GM21381 (cell line): ENCODE results near the gene ANKRD7.
A peak's percentile ranks its signal among the peaks of the same experiment; 100 is the strongest.

Source experiments
- ATAC-seq: cut with Tn5 transposase; IDR thresholded peaks from one replicate; pipeline ENCODE4 v1.9.1; 2021; ENCODE audit warnings: mild to moderate bottlenecking, moderate library complexity; ENCODE audit not compliant: unreplicated experiment

ANKRD7 gene, protein sequence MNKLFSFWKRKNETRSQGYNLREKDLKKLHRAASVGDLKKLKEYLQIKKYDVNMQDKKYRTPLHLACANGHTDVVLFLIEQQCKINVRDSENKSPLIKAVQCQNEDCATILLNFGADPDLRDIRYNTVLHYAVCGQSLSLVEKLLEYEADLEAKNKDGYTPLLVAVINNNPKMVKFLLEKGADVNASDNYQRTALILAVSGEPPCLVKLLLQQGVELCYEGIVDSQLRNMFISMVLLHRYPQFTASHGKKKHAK

DNA sequence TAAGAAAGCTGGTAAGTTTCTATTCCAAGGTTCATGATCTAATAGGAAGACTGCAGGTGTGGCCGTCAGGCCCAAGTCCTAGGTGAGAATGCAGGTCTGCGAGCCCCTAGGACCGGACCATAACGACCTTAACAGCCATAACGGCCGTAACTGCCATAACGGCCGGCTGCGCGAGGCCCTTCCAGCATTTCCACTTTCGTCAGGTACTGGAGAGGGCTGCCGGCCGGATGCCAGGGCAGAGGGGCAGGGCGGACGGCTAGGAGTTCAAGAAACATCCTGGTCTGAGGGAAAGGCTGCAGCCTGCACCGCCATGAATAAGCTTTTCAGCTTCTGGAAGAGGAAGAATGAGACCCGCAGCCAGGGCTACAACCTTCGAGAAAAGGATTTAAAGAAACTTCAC, at the start of gene ANKRD7:
ANKRD7 (plus strand) TSS at position 184 of the 400 bp plus-strand sequence; CDS start at position 311, 127 bp downstream.
- ATAC-seq, result no peak

DNA sequence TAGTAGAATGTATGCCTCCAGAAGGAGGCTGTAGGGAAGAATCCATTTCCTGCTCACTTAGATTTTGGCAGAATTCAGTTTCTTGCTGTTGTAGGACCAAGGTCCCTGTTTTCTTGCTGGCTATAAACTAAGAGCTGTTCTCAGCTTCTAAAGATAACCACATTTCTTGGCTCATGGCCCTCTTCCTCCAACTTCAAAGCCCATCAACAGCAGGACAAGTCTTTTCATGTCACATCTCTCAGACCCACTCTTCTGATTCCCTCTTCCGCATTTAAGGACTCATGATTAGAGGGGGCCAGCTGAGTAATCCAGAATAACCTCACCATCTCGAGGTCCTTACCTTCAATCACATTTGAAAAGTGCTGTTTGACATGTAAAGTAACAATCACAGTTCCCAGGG, 48.8 kb upstream of the ANKRD7 start:
- ATAC-seq, result no peak

DNA sequence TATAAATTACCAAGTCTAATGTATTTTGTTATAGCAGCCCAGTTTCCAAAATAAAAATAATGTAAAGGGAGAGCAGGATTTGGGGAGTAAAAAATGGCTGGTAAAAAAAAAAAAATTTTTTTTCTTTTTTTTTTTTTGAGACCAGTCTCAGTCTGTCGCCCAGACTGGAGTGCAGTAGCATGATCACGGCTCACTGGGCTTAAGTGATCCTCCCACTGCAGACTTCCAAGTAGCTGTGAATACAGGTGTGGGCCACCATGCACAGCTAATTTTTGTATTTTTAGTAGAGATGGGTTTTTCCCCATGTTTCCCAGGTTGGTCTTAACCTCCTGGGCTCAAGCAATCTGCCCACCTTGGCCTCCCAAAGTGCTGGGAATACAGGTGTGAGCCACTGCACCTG, 45.3 kb upstream of the ANKRD7 start:
- ATAC-seq, result no peak

DNA sequence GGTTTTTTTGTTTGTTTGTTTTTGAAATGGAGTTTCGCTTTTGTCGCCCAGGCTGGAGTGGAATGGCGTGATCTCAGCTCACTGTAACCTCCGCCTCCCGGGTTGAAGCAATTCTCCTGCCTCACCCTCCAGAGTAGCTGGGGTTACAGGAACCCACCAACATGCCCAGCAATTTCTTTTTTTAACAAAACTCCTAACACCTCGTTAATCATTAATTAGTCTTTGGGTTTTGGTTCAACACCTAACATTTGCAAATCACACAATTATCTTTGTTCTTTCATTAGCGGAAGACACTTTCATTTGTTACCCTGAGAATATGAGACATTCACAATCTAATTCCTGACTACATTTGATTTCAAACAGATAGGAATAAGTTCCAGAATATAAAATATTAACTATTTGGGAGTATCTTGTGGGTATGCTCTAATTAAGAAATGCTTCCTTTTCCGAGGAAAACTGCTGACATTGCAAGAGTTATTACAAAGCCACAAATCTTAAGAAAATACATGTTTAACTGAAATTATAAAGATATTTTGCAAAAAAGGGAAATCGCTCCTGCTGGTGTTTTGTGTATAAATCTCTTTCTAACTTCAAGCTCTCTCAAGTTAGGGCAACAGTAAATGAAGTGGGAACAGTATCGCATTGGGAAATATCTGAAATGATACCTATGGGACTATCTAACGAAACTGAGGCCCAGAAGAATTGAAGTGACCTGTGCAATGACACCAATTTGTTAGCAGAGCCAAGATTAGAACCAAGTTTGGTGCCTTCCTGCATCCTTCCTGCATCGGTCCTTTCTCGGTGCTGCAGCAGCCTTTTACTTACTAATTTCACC, 41.7 kb upstream of the ANKRD7 start:
- no peak for ATAC-seq

DNA sequence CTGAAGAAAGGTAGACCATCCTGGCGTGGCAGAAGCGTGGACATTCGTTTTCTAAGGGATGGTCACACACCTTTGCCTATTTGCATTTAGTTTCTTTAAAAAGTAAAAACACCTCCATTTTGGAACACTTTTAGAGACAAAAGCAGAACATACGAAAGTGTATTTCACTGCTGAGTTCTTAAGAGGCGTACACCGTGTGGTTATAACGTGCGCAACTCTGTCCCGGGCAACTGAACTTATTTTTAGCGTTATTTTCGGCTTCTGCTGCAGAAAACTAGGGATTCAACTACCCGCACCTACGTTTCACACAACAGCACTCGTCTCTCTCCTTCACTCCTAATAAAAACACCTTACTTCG, 41.1 kb upstream of the ANKRD7 start:
- ATAC-seq, result no peak

DNA sequence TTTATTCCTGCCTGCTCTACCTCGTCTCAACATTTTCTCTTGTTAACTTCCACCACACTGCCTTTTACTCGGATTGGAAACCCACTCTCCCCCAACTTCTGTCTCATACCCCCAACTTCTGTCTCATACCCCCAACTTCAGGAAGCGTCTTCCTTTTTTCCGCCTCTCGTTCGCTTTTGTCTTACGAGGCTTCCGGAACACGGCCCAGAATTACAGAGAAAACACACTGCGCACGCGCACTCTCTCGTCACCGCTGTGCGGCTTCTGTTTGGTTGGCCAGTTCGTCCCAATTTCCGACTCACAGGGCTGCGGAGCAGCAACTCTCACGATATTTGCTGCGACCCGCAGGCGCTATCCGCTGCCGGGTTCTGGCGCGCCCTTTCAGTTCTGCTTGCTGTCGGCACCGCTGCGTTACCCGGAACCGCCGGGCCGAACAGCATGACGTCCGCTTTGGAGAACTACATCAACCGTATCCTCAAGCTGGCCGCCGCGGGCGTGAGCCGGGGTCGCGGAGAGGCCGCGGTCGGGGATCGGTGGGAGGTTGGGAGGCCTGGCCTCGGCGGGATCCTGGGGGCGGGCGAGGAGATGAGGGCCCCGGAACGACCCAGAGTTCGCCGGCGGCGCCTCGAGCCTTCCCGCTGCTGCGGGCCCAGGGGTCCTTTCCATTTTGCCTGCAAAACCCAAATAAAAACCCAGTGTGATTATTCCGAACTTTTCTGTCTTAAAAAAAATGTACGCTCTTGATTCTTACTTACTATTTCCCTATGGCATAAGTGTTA, 40.5 kb upstream of the ANKRD7 start, which contains the start of gene LSM8:
LSM8 (plus strand) TSS at position 379 of the 779 bp plus-strand sequence; CDS start at position 439, 60 bp downstream.
- peak; percentile 99 for ATAC-seq

DNA sequence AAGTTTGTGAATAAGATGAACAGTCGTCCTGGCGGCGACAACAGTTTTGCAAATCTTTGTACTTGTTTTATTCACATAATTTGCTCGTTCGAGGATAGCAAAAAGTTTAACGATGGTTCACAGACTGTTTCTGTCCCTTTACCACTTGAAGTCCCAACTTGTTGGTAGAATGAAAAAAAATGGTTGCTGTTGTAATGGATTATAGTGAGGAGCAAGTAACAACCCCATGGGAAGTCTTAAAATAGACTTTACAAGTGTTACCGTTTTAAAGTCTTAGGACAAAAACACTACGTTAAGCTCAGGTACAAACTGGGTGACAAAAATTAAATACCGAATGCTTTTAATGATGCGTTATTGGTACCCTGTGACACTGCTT, 40.0 kb upstream of the ANKRD7 start:
- no peak for ATAC-seq

DNA sequence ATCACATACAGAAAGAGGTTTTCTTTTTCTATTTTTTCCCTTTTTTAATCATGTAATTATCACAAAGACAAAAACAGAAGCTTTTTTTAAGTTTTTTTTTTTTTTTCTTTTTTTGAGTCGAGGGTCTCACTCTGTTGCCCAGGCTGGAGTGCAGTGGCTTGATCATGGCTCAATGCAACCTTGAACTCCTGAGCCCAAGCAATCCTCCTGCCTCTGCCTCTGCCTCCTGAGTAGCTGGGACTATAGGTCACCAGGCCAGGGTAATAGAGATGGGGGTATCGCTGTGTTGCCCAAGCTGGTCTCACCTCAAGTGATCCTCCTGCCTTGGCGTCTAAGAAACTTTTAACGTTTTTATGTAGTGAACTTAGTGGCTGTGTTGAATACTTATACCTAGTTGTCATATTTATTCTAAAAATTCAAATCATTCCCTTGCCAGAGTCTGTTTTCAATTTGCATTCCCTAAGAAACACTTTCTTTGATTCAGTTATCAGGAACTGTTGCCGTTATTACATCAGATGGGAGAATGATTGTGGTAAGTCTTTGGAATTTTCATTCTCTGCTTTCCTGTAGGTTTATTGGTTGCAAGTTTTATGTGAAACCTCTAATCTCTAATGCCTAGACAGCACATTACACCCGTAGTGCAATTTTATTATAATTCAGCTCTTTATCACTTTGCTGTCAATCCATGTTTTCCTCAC, 39.2 kb upstream of the ANKRD7 start:
- ATAC-seq, result no peak

DNA sequence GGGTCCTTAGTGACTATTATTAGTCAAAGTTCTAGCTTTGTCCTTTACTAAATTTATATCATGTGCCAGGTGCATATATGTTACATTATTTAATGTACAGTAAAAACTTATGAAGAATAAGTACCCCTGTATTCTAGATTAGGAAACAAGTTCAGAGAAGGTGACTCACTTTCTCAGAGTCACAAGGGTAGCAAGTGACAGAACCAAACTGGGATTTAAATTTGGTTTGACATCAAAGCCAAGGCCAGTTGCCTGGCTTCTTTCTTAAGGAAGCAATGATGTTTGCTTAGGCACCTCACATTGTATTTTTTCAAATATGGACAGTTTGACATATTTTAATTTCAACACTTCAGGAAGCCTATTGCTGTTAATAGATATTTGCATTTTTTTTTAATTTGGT, 38.0 kb upstream of the ANKRD7 start:
- no peak for ATAC-seq

DNA sequence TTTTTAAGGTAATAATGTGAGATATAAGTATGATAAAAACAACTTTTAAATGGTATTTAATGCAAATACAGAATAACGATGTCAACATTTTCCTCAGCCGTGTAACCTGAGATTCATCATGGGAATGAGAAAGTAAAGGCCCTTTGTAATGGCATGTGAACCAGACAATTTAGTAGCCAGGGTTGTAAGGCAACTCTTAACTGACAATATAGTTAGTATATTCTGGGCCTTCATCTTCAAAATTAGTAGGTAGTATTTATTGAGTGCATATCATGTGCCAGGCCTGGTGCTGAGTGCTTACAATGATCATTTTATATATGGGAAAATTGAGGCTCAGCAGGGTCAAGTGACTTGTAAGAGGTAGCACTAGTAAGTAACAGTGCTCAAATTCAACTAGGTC, 29.9 kb upstream of the ANKRD7 start:
- no peak for ATAC-seq

DNA sequence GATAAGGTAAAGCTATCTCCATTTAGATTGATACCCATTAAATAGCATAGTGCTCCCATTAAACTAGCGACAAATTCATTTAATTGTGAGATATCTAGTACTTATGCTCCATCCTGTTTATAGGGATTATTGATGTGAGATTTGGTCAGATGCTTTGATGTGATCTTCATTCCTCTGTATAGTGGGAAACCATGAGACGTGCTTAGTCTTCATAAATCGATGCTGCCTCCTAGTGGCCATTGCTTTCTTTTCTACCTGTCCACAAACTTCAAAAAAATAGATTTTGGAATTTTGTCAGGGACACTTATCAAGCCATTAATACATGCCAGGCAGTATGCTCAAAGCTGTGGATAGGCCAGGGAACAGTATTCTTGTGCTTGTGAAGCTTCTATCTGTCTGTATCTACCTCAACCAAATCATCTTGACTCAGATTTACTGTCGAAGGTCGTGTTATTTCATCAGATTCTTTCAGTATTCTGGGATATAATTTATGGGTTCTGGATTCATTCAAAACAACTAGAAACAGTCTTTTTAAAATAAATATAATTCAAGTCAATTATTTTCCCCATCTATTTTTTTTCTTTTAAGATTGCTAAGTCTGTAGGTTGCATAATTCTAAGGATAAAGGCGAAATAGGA, 28.5 kb upstream of the ANKRD7 start:
- peak; percentile 83 for ATAC-seq

DNA sequence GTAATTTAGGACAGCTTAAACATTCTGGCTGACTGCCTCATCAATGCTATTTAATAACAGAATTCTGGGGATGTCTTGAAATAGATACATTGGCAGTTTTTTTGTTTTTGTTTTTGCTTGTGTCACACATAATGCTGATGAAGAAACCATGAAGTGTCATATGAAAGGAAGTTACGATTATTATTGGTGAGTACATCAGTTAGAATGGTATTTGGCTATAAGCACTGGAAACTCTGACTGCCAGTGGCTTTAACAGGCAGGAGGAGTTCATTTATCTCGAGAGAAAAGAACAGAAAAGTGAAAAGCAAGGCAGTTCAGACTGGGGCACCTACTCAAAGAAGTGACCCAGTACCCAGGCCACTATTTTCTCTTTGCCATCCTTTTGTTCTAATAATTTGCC, 22.4 kb upstream of the ANKRD7 start:
- ATAC-seq, result no peak

DNA sequence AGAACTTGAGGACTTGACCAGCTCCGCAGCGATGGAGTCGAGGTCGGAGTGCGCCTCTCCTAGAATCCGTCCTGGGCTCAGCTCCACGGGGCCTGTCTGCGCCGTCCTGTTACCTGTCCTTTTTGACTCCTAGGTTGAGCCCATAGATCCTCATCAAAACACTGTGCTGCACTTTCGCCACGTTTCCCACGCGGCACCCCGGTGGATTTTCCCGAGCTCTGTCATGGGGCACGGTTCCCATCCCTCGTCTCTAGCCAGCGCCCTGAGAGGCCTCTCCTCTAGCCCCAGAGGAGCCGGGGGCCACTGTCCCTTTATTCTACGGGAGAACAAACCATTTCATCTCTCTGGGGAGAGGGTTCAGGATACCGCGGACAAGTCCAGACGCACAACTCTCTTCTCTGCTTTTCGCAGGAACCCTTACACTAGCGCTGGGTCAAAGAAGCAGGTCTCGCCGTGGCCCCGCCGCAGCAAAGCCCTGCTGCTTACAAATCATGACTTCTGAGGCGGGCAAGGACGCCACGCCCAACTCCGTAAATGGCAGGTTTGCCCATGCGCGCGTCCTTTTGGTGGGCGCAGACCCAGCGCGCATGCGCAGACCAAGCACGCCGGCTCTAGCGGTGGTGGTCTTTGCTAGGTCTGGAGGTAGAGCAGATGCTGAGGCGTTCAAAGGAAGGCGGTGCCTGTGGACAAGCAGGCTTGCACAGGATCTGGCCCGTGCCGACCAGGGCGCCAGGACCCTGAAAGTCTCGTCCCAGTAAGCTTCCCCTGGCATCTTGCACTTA, 10.3 kb upstream of the ANKRD7 start:
- ATAC-seq, result peak; percentile 98

DNA sequence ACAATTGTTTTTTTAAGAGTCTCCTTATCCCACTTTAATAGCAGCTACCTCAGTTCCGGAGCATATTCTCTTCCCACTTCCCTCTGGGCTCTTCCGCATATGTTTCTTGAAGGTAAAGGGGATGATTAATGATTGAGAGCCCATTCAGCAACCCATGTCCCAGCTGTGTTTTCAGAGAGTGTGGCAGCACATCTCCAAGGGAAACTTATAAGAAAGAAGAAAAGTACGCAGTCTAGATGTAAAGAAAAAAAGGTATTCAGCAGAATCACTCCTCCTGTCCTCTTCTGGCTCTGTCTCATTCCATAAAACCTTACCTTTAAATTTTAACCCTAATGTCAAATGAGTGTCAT, 9.7 kb upstream of the ANKRD7 start:
- ATAC-seq, result peak; percentile 13

DNA sequence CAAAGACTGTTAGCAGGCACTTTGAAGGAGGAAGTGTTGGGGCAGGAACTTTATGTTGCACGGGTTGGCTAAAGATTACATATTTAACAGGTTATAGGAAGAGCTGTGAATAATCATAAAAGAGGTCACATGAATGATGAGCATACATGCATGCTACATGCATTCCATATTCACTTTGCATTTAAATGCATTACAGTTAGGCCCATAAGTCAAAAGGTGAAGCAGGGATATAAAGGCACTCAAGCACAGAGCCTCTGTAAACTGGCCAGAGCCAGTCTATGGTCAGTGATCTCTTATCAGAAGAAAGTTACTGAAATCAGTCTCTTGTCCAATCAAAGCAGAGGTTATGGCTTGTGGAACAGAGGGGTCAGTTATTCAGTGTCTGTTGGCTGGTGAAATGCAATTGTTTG, 7.3 kb upstream of the ANKRD7 start:
- no peak for ATAC-seq

DNA sequence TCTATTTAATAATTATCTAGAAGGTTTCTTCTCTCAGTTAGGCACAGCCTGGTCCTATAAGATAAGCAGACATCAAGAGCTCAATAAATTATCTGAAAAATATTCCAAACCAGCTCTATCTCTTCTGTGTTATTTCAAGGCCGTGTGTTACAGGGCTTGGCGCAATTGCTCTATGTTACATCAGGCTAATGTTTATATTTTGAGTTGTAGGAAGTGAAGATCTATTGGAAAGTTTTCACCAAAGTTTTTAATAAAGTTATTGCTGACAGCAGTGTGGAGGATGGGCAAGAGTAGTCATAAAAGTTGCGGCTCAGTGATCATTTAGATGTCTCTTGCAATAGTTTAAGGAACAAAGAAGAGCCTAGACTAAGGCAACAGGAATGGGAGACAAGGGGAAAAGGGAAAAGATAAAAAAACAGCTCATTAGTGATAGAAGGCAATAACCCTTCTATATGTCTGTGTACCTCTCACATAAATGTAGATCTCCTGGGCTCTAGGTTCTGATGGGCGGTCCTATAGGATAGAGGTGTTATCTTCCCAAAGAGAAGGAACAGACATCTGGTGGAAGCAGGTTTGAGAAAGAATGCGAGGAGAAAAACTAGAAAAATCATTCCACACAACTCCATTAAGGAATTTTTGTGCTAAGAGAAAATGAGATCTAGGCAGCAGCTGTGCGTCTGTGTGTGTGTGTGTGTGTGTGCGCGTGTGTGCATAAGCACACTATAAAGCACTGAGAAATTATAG, 5.9 kb upstream of the ANKRD7 start:
- no peak for ATAC-seq

DNA sequence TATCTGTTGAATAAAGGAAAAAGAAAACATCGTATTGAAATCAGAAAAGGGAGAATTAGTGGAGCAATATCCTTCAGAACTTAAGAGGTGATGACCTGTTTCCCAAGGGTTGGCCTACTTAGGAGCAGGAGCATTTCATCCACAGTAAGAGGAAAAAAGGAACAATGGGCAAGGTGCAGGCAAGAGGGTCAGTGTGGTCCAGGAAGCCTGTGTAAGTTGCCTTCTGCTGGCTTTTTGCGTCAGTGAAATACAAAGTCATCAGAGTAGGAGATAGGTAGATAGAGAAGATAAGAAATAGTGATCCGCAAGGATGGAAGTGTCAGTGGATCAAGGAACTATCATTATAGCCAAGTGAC, 5.4 kb upstream of the ANKRD7 start:
- no peak for ATAC-seq

DNA sequence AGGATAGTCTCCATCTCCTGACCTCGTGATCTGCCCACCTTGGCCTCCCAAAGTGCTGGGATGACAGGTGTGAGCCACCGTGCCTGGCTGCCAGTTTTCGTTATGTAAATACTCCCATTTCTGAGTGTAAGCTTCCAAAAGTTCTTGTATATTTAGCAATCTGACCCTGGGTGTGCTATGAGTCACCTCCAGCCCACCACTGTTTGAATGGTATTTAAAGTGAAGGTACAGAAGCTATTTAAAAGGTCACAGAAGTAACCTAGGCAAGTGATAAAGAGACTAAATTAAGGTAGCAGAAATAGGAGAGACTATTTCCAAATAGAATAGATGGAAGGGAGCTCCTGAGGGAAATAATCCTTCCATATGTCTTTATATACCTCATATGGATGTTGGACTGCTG, 3.9 kb upstream of the ANKRD7 start:
- ATAC-seq, result no peak

DNA sequence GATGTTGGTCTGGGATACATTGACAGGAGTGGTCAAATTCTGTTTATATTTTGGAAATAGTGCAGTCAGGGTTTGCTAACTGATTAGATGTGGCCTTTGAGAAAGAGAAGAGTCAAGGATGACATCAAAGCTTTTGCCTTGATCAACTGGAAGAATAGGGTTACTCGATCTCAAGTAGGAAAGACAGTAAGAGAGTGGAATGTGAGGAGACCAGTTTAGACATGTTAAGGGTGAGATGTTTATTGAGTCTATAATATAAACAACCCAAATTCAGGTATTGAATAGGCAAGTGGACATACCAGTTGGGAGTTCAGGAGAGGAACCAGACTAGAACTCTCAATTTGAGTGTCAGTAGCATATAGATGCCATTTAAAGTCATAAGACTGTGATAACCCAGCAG, 1.9 kb upstream of the ANKRD7 start:
- no peak for ATAC-seq
